Measurements from ENCODE around the gene ZMYND11. TPM values are rescaled to one million over a fixed set of nuclear protein-coding genes. Genes with fewer than 3 reads are reported as not detected.

ZMYND11 gene
- total RNA-seq, 1 experiment from 2014 or later: 37.5 TPM

DNA sequence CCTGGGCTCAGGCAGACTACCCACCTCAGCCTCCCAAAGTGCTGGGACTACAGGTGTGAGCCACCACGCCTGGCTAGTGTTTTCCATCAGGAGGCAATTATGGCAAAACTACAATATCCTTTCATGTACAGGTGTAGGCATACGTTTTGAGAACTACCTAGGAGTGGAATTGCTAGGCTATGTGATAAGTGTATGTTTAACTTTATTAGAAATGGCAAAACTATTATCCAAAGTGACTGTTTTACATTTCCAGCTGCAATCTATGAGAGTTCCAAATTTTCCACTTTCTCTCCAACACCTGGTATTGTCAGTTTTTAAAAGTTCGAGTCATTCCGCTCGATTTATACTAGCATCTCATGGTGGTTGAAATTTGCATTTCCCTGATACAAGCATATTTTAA is 59.0 kb downstream of the ZMYND11 start:
- DNase-seq (ENCODE audit: low read depth, low spot score) (no peak), ATAC-seq (no peak)
- POLR2A ChIA-PET: interaction anchor here (0.5 to 0.6 kb wide), 2 partner anchors 13 to 114 kb away, joined by 4 to 8 read pairs; no protein-coding TSS in a partner anchor
- no TSS peak for BruUV-seq (replicated peaks)
- Histone ChIP-seq H3K4me3 (ENCODE audit: low read depth in 2 of 2, low read length in 2 of 2) (no peak overlapping the region), H3K27me3 (ENCODE audit: control insufficient read depth, insufficient read depth, low read length) (no peaks in the 10 kb centered on the region), H3K9me3 (ENCODE audit: control insufficient read depth, insufficient read depth, low read depth, low read length) (no peaks in the 10 kb centered on the region), H3K4me1 (ENCODE audit: control insufficient read depth, insufficient read depth, low read length) (no peaks in the 10 kb centered on the region), H3K27ac (ENCODE audit: low read length) (no peak overlapping the region), H3K36me3 (ENCODE audit: control insufficient read depth, insufficient read depth, low read length) (no peaks in the 10 kb centered on the region)
- CTCF ChIA-PET: no interaction called here
- TF ChIP-seq REST (IDR thresholded peaks at IDR 0.05; ENCODE audit: insufficient read depth in 1 of 2, low read depth in 2 of 2, low read length in 1 of 2): no peak
- TF ChIP-seq CTCF (IDR thresholded peaks at IDR 0.05): no peak
- TF ChIP-seq POLR2AphosphoS5 (IDR thresholded peaks at IDR 0.05; ENCODE audit: low read depth, low read length): no peak
- in situ Hi-C loops (cut with HindIII; ENCODE audit: low pct_unique_long_range_greater_than_20kb, low sequenced_read_pairs) (no loop called here), intact Hi-C loops (cut with micrococcal nuclease; ENCODE audit: unreplicated experiment) (no loop called here)

DNA sequence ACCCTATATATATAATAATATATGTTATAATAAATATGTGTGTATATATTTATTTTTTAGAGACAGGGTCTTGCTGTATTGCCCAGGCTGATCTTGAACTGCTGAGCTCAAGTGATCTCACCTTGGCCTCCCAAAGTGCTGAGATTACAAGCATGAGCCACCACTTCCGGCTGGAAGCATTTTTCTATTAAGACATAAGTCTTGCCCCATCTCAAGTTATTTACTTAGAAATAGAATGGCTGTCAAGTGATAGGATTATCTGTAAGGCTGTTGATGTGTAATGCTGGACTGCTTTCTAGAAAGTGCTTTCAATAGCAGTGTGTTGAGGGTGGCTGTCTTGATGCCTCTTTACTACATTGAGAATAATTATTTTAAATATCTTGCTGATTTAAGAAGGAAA is 65.2 kb downstream of the ZMYND11 start:
- no peak overlapping the region for H3K4me3 ChIP-seq (ENCODE audit: low read depth in 2 of 2, low read length in 2 of 2)
- BruUV-seq (replicated peaks): no TSS peak
- intact Hi-C loops (cut with micrococcal nuclease; ENCODE audit: unreplicated experiment) (loop anchor here (1.0 kb wide), 1 partner anchor 18 kb away; no protein-coding TSS in a partner anchor), in situ Hi-C loops (cut with HindIII; ENCODE audit: low pct_unique_long_range_greater_than_20kb, low sequenced_read_pairs) (no loop called here)
- H3K36me3 ChIP-seq (ENCODE audit: control insufficient read depth, insufficient read depth, low read length): no peaks in the 10 kb centered on the region
- no peaks in the 10 kb centered on the region for H3K4me1 ChIP-seq (ENCODE audit: control insufficient read depth, insufficient read depth, low read length)
- ChIA-PET CTCF (no interaction called here), POLR2A (no interaction called here)
- no peak overlapping the region for H3K27ac ChIP-seq (ENCODE audit: low read length)
- TF ChIP-seq CTCF (IDR thresholded peaks at IDR 0.05) (no peak), SIN3A (IDR thresholded peaks at IDR 0.05; ENCODE audit: borderline replicate concordance, insufficient read depth, low read depth, low read length) (no peak), REST (IDR thresholded peaks at IDR 0.05; ENCODE audit: insufficient read depth in 1 of 2, low read depth in 2 of 2, low read length in 1 of 2) (no peak), TCF7L2 (IDR thresholded peaks at IDR 0.05; ENCODE audit: low read depth, low read length) (no peak)
- no peaks in the 10 kb centered on the region for H3K27me3 ChIP-seq (ENCODE audit: control insufficient read depth, insufficient read depth, low read length)
- DNase-seq (ENCODE audit: low read depth, low spot score): no peak
- no peaks in the 10 kb centered on the region for H3K9me3 ChIP-seq (ENCODE audit: control insufficient read depth, insufficient read depth, low read depth, low read length)
- ATAC-seq: no peak

Measured in Panc1 (cell line).